Measurements from ENCODE around the gene KCNJ13.
"Not testable (repeated sequence)": the region's sequence is repeated elsewhere in the genome, so short reads cannot be mapped to it uniquely, and the experiment has no call there.

KCNJ13 gene

GRCh38 chr2:232761301-232761907 is 15.0 kb downstream of the KCNJ13 start:
- DNase-seq (ENCODE audit: low read depth) = no peak

- DNase-seq (ENCODE audit: low read depth) = no peak
Observed at GRCh38 chr2:232757905-232758304, 18.5 kb downstream of the KCNJ13 start.

- no peak for DNase-seq (ENCODE audit: low read depth)
Observed at GRCh38 chr2:232750135-232750671, 26.2 kb downstream of the KCNJ13 start.

GRCh38 chr2:232749331-232749730 is 27.0 kb downstream of the KCNJ13 start:
- no peak for DNase-seq (ENCODE audit: low read depth)

GRCh38 chr2:232748038-232748437 is 28.3 kb downstream of the KCNJ13 start:
- DNase-seq (ENCODE audit: low read depth) = no peak

- DNase-seq (ENCODE audit: low read depth) = no peak
Observed at GRCh38 chr2:232744963-232745362, 31.4 kb downstream of the KCNJ13 start.

- DNase-seq (ENCODE audit: low read depth) = no peak
Observed at GRCh38 chr2:232741972-232742371, 34.4 kb downstream of the KCNJ13 start.

GRCh38 chr2:232741294-232741693 is 35.1 kb downstream of the KCNJ13 start:
- no peak for DNase-seq (ENCODE audit: low read depth)

- no peak for DNase-seq (ENCODE audit: low read depth)
Observed at GRCh38 chr2:232731470-232731869, 44.9 kb downstream of the KCNJ13 start.

GRCh38 chr2:232728785-232729184 is 47.6 kb downstream of the KCNJ13 start:
- no peak for DNase-seq (ENCODE audit: low read depth)

- no peak for DNase-seq (ENCODE audit: low read depth)
Observed at GRCh38 chr2:232723027-232723426, 53.3 kb downstream of the KCNJ13 start.

- DNase-seq (ENCODE audit: low read depth) = no peak
Observed at GRCh38 chr2:232721882-232722281, 54.5 kb downstream of the KCNJ13 start.

GRCh38 chr2:232721261-232721660 is 55.1 kb downstream of the KCNJ13 start:
- DNase-seq (ENCODE audit: low read depth) = no peak

GRCh38 chr2:232720056-232720455 is 56.3 kb downstream of the KCNJ13 start:
- not testable (repeated sequence) for DNase-seq (ENCODE audit: low read depth)
